Measurements from ENCODE around the gene RBM17. TPM values are rescaled to one million over a fixed set of nuclear protein-coding genes. Genes with fewer than 3 reads are reported as not detected.
"Not testable (repeated sequence)": the region's sequence is repeated elsewhere in the genome, so short reads cannot be mapped to it uniquely, and the experiment has no call there.

Gene RBM17
- polyA plus RNA-seq, 1 donor from 2014 or later, result 118 TPM

- no peaks in the 10 kb centered on the region for H3K27me3 Mint-ChIP-seq
- H3K27ac Mint-ChIP-seq, result peak overlapping the region in 1 of 3 donors; percentile 15
- H3K36me3 Mint-ChIP-seq, result peaks cover 9% of the 10 kb centered on the region
- H3K9me3 Mint-ChIP-seq, result no peaks in the 10 kb centered on the region
- peaks cover 7 to 22% (median 20%) of the 10 kb centered on the region in 3 donors for H3K4me1 Mint-ChIP-seq
- no peak overlapping the region for H3K4me3 Mint-ChIP-seq
These were observed 13.3 kb downstream of the RBM17 start for GRCh38 chr10:6102128-6102527.

- Mint-ChIP-seq H3K4me3 (no peak overlapping the region), H3K27me3 (no peaks in the 10 kb centered on the region), H3K4me1 (peaks cover 7 to 23% (median 21%) of the 10 kb centered on the region in 3 donors), H3K9me3 (no peaks in the 10 kb centered on the region), H3K36me3 (peaks cover 9% of the 10 kb centered on the region), H3K27ac (peak overlapping the region in 1 of 3 donors; percentile 71)
These were observed 14.8 kb downstream of the RBM17 start for GRCh38 chr10:6103591-6103990.

GRCh38 chr10:6107616-6108015 lies 18.8 kb downstream of the RBM17 start:
- H3K4me3 Mint-ChIP-seq, H3K27me3 Mint-ChIP-seq, H3K9me3 Mint-ChIP-seq, H3K27ac Mint-ChIP-seq: not testable (repeated sequence)
- peaks cover 6 to 12% (median 10%) of the 10 kb centered on the region in 3 donors for H3K4me1 Mint-ChIP-seq
- H3K36me3 Mint-ChIP-seq, result peaks cover 15% of the 10 kb centered on the region

GRCh38 chr10:6108072-6108471 lies 19.2 kb downstream of the RBM17 start:
- Mint-ChIP-seq H3K27ac (peak overlapping the region in 1 of 3 donors; percentile 67), H3K36me3 (peaks cover 16% of the 10 kb centered on the region), H3K4me1 (peaks cover 6 to 12% (median 10%) of the 10 kb centered on the region in 3 donors), H3K27me3 (no peaks in the 10 kb centered on the region), H3K9me3 (no peaks in the 10 kb centered on the region), H3K4me3 (no peak overlapping the region)

GRCh38 chr10:6108631-6109443 lies 20.0 kb downstream of the RBM17 start:
- H3K27ac Mint-ChIP-seq, result peak overlapping the region in 2 of 3 donors; percentile 4 to 67
- H3K4me1 Mint-ChIP-seq, result peaks cover 6 to 12% (median 10%) of the 10 kb centered on the region in 3 donors
- no peaks in the 10 kb centered on the region for H3K27me3 Mint-ChIP-seq
- peaks cover 16% of the 10 kb centered on the region for H3K36me3 Mint-ChIP-seq
- H3K4me3 Mint-ChIP-seq, result peak overlapping the region in 1 of 4 donors; percentile 9
- no peaks in the 10 kb centered on the region for H3K9me3 Mint-ChIP-seq

- H3K27ac Mint-ChIP-seq, result peak overlapping the region in 1 of 3 donors; percentile 4
- no peak overlapping the region for H3K4me3 Mint-ChIP-seq
- no peaks in the 10 kb centered on the region for H3K27me3 Mint-ChIP-seq
- peaks cover 16% of the 10 kb centered on the region for H3K36me3 Mint-ChIP-seq
- H3K4me1 Mint-ChIP-seq, result peaks cover 6 to 12% (median 10%) of the 10 kb centered on the region in 3 donors
- H3K9me3 Mint-ChIP-seq, result no peaks in the 10 kb centered on the region
These were observed 20.6 kb downstream of the RBM17 start for GRCh38 chr10:6109444-6109775.

GRCh38 chr10:6110136-6110535 lies 21.3 kb downstream of the RBM17 start:
- Mint-ChIP-seq H3K27me3 (no peaks in the 10 kb centered on the region), H3K36me3 (peaks cover 16% of the 10 kb centered on the region), H3K9me3 (no peaks in the 10 kb centered on the region), H3K27ac (peak overlapping the region in 1 of 3 donors; percentile 20), H3K4me3 (no peak overlapping the region), H3K4me1 (peaks cover 6 to 10% (median 10%) of the 10 kb centered on the region in 3 donors)

- Mint-ChIP-seq H3K4me1 (peaks cover 6 to 10% (median 7%) of the 10 kb centered on the region in 3 donors), H3K36me3 (peaks cover 12% of the 10 kb centered on the region), H3K4me3 (no peak overlapping the region), H3K27me3 (no peaks in the 10 kb centered on the region), H3K27ac (no peak overlapping the region), H3K9me3 (no peaks in the 10 kb centered on the region)
These were observed 24.1 kb downstream of the RBM17 start for GRCh38 chr10:6112893-6113292.

GRCh38 chr10:6114299-6114698 lies 25.5 kb downstream of the RBM17 start:
- Mint-ChIP-seq H3K27me3 (no peaks in the 10 kb centered on the region), H3K27ac (peak overlapping the region in 1 of 3 donors; percentile 89), H3K4me1 (no peaks in the 10 kb centered on the region), H3K36me3 (peaks cover 9% of the 10 kb centered on the region), H3K9me3 (no peaks in the 10 kb centered on the region), H3K4me3 (no peak overlapping the region)

- no peaks in the 10 kb centered on the region for H3K27me3 Mint-ChIP-seq
- H3K4me3 Mint-ChIP-seq, result no peak overlapping the region
- H3K4me1 Mint-ChIP-seq, result no peaks in the 10 kb centered on the region
- no peaks in the 10 kb centered on the region for H3K9me3 Mint-ChIP-seq
- peaks cover 6% of the 10 kb centered on the region for H3K36me3 Mint-ChIP-seq
- H3K27ac Mint-ChIP-seq, result peak overlapping the region in 1 of 3 donors; percentile 89
These were observed 26.0 kb downstream of the RBM17 start for GRCh38 chr10:6114805-6115341.

- no peaks in the 10 kb centered on the region for H3K9me3 Mint-ChIP-seq
- no peaks in the 10 kb centered on the region for H3K27me3 Mint-ChIP-seq
- no peak overlapping the region for H3K4me3 Mint-ChIP-seq
- peaks cover 2% of the 10 kb centered on the region for H3K36me3 Mint-ChIP-seq
- H3K4me1 Mint-ChIP-seq, result no peaks in the 10 kb centered on the region
- H3K27ac Mint-ChIP-seq, result no peak overlapping the region
These were observed 26.6 kb downstream of the RBM17 start for GRCh38 chr10:6115411-6115810.

- peaks cover 2% of the 10 kb centered on the region for H3K36me3 Mint-ChIP-seq
- H3K9me3 Mint-ChIP-seq, result no peaks in the 10 kb centered on the region
- H3K4me3 Mint-ChIP-seq, result no peak overlapping the region
- H3K27me3 Mint-ChIP-seq, result no peaks in the 10 kb centered on the region
- no peak overlapping the region for H3K27ac Mint-ChIP-seq
- H3K4me1 Mint-ChIP-seq, result no peaks in the 10 kb centered on the region
These were observed 27.1 kb downstream of the RBM17 start for GRCh38 chr10:6115824-6116350.

- peaks cover 2% of the 10 kb centered on the region for H3K36me3 Mint-ChIP-seq
- H3K4me1 Mint-ChIP-seq, result peaks cover 0 to under 1% (median 0%) of the 10 kb centered on the region in 3 donors
- H3K9me3 Mint-ChIP-seq, result no peaks in the 10 kb centered on the region
- no peak overlapping the region for H3K4me3 Mint-ChIP-seq
- no peak overlapping the region for H3K27ac Mint-ChIP-seq
- no peaks in the 10 kb centered on the region for H3K27me3 Mint-ChIP-seq
These were observed 28.0 kb downstream of the RBM17 start for GRCh38 chr10:6116806-6117205.

- Mint-ChIP-seq H3K27ac (no peak overlapping the region), H3K27me3 (no peaks in the 10 kb centered on the region), H3K4me3 (no peak overlapping the region), H3K9me3 (no peaks in the 10 kb centered on the region), H3K4me1 (peaks cover 0 to 1% (median 0%) of the 10 kb centered on the region in 3 donors), H3K36me3 (peaks cover under 1% of the 10 kb centered on the region)
These were observed 28.9 kb downstream of the RBM17 start for GRCh38 chr10:6117711-6118110.

GRCh38 chr10:6119423-6119822 lies 30.6 kb downstream of the RBM17 start:
- H3K4me1 Mint-ChIP-seq, result peaks cover 0 to 1% (median 0%) of the 10 kb centered on the region in 3 donors
- H3K27me3 Mint-ChIP-seq, result no peaks in the 10 kb centered on the region
- H3K9me3 Mint-ChIP-seq, result no peaks in the 10 kb centered on the region
- no peak overlapping the region for H3K4me3 Mint-ChIP-seq
- H3K27ac Mint-ChIP-seq, result no peak overlapping the region
- no peaks in the 10 kb centered on the region for H3K36me3 Mint-ChIP-seq

Data from IgD-negative memory B cell (primary cell).